ENCODE data around the gene SAMD1.

The SAMD1 gene

GRCh38 chr19:14118165-14119051, 27.9 kb upstream of the SAMD1 start:
- no peak for TF ChIP-seq CTCF (IDR thresholded peaks at IDR 0.05; ENCODE audit: low read depth, low read length, missing control alignments)
- DNase-seq (ENCODE audit: low read depth), result no peak
- H3K4me3 ChIP-seq (ENCODE audit: low read depth, low read length), result peak overlapping the region; percentile 64

- H3K4me3 ChIP-seq (ENCODE audit: low read depth, low read length), result peak within 1 kb of the TSS; percentile 84
- peak; percentile 92 for DNase-seq (ENCODE audit: low read depth)
- no peak for TF ChIP-seq CTCF (IDR thresholded peaks at IDR 0.05; ENCODE audit: low read depth, low read length, missing control alignments)
Measured at GRCh38 chr19:14117668-14118164, 27.2 kb upstream of the SAMD1 start, which contains the start of gene PRKACA. Gene PRKACA, minus strand, starts transcription at chr19:14117762. Its CDS starts 215 bp downstream, at chr19:14117547.

GRCh38 chr19:14116918-14117578, 26.5 kb upstream of the SAMD1 start:
- TF ChIP-seq CTCF (IDR thresholded peaks at IDR 0.05; ENCODE audit: low read depth, low read length, missing control alignments), result peak; percentile 1
- peak overlapping the region; percentile 84 for H3K4me3 ChIP-seq (ENCODE audit: low read depth, low read length)
- DNase-seq (ENCODE audit: low read depth), result no peak

- no peak for DNase-seq (ENCODE audit: low read depth)
- no peak for TF ChIP-seq CTCF (IDR thresholded peaks at IDR 0.05; ENCODE audit: low read depth, low read length, missing control alignments)
- peak overlapping the region; percentile 84 for H3K4me3 ChIP-seq (ENCODE audit: low read depth, low read length)
Measured at GRCh38 chr19:14116525-14116917, 26.0 kb upstream of the SAMD1 start.

- H3K4me3 ChIP-seq (ENCODE audit: low read depth, low read length), result no peak overlapping the region
- no peak for DNase-seq (ENCODE audit: low read depth)
- TF ChIP-seq CTCF (IDR thresholded peaks at IDR 0.05; ENCODE audit: low read depth, low read length, missing control alignments), result no peak
Measured at GRCh38 chr19:14115756-14116155, 25.2 kb upstream of the SAMD1 start.

GRCh38 chr19:14114854-14115253, 24.3 kb upstream of the SAMD1 start:
- no peak overlapping the region for H3K4me3 ChIP-seq (ENCODE audit: low read depth, low read length)
- TF ChIP-seq CTCF (IDR thresholded peaks at IDR 0.05; ENCODE audit: low read depth, low read length, missing control alignments), result peak; percentile 61
- no peak for DNase-seq (ENCODE audit: low read depth)
